ENCODE data around the gene GSC2.
"Not testable (repeated sequence)": the region's sequence is repeated elsewhere in the genome, so short reads cannot be mapped to it uniquely, and the experiment has no call there.

The GSC2 gene

GRCh38 chr22:19166421-19166820 lies 16.3 kb upstream of the GSC2 start:
- no peak overlapping the region for H3K27ac ChIP-seq
- no peak for DNase-seq (ENCODE audit: low read depth, low spot score)

- no peak overlapping the region for H3K27ac ChIP-seq
- no peak for DNase-seq (ENCODE audit: low read depth, low spot score)
Measured at GRCh38 chr22:19164425-19164824, 14.3 kb upstream of the GSC2 start.

- H3K27ac ChIP-seq; DNase-seq (ENCODE audit: low read depth, low spot score): not testable (repeated sequence)
Measured at GRCh38 chr22:19158649-19159048, 8.6 kb upstream of the GSC2 start.

- not testable (repeated sequence) for DNase-seq (ENCODE audit: low read depth, low spot score); H3K27ac ChIP-seq
Measured at GRCh38 chr22:19156109-19156508, 6.0 kb upstream of the GSC2 start.

- no peak for DNase-seq (ENCODE audit: low read depth, low spot score)
- no peak overlapping the region for H3K27ac ChIP-seq
Measured at GRCh38 chr22:19152942-19153883, 3.1 kb upstream of the GSC2 start.

GRCh38 chr22:19151329-19152191 lies 1.5 kb upstream of the GSC2 start:
- DNase-seq (ENCODE audit: low read depth, low spot score), result no peak
- no peak overlapping the region for H3K27ac ChIP-seq

GRCh38 chr22:19150482-19151328 lies 613 bp upstream of the GSC2 start:
- no peak overlapping the region for H3K27ac ChIP-seq
- DNase-seq (ENCODE audit: low read depth, low spot score), result no peak

- H3K27ac ChIP-seq, result no peak overlapping the region
- DNase-seq (ENCODE audit: low read depth, low spot score), result no peak
Measured at GRCh38 chr22:19149047-19149883, 827 bp downstream of the GSC2 start.

GRCh38 chr22:19148417-19149046 lies 1.6 kb downstream of the GSC2 start:
- H3K27ac ChIP-seq, result no peak overlapping the region
- no peak for DNase-seq (ENCODE audit: low read depth, low spot score)

GRCh38 chr22:19147195-19147780 lies 2.8 kb downstream of the GSC2 start:
- no peak for DNase-seq (ENCODE audit: low read depth, low spot score)
- H3K27ac ChIP-seq, result no peak overlapping the region

- DNase-seq (ENCODE audit: low read depth, low spot score), result no peak
Measured at GRCh38 chr22:19146215-19146968, 3.7 kb downstream of the GSC2 start.

GRCh38 chr22:19143967-19144400 lies 6.1 kb downstream of the GSC2 start:
- H3K27ac ChIP-seq, result peak overlapping the region; percentile 29
- DNase-seq (ENCODE audit: low read depth, low spot score), result no peak

More at GRCh38 chr22:19146215-19146968, 3.7 kb downstream of the GSC2 start:
- no peak overlapping the region for H3K27ac ChIP-seq

- no peak overlapping the region for H3K27ac ChIP-seq
- DNase-seq (ENCODE audit: low read depth, low spot score), result no peak
Measured at GRCh38 chr22:19143212-19143611, 6.9 kb downstream of the GSC2 start.

- no peak overlapping the region for H3K27ac ChIP-seq
- DNase-seq (ENCODE audit: low read depth, low spot score), result no peak
Measured at GRCh38 chr22:19142394-19142793, 7.7 kb downstream of the GSC2 start.

GRCh38 chr22:19139974-19140373 lies 10.1 kb downstream of the GSC2 start:
- no peak for DNase-seq (ENCODE audit: low read depth, low spot score)
- no peak overlapping the region for H3K27ac ChIP-seq

GRCh38 chr22:19139001-19139356 lies 11.1 kb downstream of the GSC2 start:
- no peak for DNase-seq (ENCODE audit: low read depth, low spot score)
- H3K27ac ChIP-seq, result no peak overlapping the region

- H3K27ac ChIP-seq, result no peak overlapping the region
- DNase-seq (ENCODE audit: low read depth, low spot score), result no peak
Measured at GRCh38 chr22:19138217-19139000, 11.7 kb downstream of the GSC2 start.
